Ecto neural progenitor cell (in vitro differentiated cells): ENCODE results near the gene KRT74.

Source experiments
- DNase-seq: peaks from one replicate; pipeline ENCODE4 v3.0.0-alpha.2; 2018; ENCODE audit warnings: low spot score

Gene KRT74

GRCh38 chr12:52519826-52520662 is 53.6 kb downstream of the KRT74 start, which contains the start of gene KRT5:
TSS of gene KRT5 (minus strand) at chr12:52520394. CDS start at chr12:52520296, 98 bp downstream.
- peak; percentile 45 for DNase-seq

- no peak for DNase-seq
Observed at GRCh38 chr12:52519387-52519703, 54.3 kb downstream of the KRT74 start.

GRCh38 chr12:52518574-52519386 is 54.9 kb downstream of the KRT74 start:
- peak; percentile 32 for DNase-seq

- no peak for DNase-seq
Observed at GRCh38 chr12:52517888-52518287, 55.8 kb downstream of the KRT74 start.

GRCh38 chr12:52517005-52517835 is 56.4 kb downstream of the KRT74 start:
- DNase-seq: peak; percentile 27

GRCh38 chr12:52515927-52516831 is 57.5 kb downstream of the KRT74 start:
- peak; percentile 46 for DNase-seq
